Fibroblast of lung (primary cell): ENCODE measurements around the gene PAK1IP1.
"Not testable (repeated sequence)": the region's sequence is repeated elsewhere in the genome, so short reads cannot be mapped to it uniquely, and the experiment has no call there.

Source experiments
- EZH2 ChIP-seq: IDR thresholded peaks from 2 replicates; pipeline ENCODE4 v1.5.1; 2012; ENCODE audit warnings: low read length, control low read depth, mild to moderate bottlenecking; ENCODE audit errors: missing control alignments
- TF ChIP-seq, protein P1 (sequence below), 2 donors: IDR thresholded peaks in 1 of 2; conservative IDR thresholded peaks in 1 of 2; 1 replicate in 1 of 2; 2 replicates in 1 of 2; pipeline ENCODE4 v1.5.1; 2011 to 2012; ENCODE audit warnings: low read length in 2 of 2, control low read depth in 1 of 2, inconsistent platforms in 1 of 2, low read depth in 1 of 2, mild to moderate bottlenecking in 1 of 2

DNA sequence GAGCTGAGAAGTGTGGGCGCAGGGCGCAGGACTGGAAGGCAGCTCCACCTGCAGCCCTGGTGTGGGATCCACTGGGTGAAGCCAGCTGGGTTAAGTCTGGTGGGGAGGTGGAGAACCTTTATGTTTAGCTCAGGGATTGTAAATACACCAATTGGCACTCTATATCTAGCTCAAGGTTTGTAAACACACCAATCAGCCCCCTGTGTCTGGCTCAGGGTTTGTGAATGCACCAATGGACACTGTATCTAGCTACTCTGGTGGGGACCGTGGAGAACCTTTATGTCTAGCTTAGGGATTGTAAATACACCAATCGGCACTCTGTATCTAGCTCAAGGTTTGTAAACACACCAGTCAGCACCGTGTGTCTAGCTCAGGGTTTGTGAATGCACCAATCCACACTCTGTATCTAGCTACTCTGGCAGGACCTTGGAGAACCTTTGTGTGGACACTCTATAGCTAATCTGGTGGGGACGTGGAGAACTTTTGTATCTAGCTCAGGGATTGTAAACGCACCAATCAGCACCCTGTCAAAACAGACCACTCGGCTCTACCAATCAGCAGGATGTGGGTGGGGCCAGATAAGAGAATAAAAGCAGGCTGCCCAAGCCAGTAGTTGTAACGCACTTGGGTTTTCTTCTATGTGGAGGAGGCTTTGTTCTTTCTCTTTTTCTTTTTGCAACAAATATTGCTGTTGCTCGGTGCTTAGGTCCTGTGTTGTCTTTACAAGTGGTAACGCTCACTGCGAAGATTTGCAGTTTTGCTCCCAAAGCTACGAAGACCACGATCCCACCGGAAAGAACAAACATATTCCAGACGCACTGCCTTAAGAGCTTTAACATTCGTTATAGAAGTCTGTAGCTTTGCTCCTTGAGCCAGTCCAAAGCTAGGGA lies 26.4 kb downstream of the PAK1IP1 start:
- TF ChIP-seq, protein P1, sequence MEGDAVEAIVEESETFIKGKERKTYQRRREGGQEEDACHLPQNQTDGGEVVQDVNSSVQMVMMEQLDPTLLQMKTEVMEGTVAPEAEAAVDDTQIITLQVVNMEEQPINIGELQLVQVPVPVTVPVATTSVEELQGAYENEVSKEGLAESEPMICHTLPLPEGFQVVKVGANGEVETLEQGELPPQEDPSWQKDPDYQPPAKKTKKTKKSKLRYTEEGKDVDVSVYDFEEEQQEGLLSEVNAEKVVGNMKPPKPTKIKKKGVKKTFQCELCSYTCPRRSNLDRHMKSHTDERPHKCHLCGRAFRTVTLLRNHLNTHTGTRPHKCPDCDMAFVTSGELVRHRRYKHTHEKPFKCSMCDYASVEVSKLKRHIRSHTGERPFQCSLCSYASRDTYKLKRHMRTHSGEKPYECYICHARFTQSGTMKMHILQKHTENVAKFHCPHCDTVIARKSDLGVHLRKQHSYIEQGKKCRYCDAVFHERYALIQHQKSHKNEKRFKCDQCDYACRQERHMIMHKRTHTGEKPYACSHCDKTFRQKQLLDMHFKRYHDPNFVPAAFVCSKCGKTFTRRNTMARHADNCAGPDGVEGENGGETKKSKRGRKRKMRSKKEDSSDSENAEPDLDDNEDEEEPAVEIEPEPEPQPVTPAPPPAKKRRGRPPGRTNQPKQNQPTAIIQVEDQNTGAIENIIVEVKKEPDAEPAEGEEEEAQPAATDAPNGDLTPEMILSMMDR (conservative IDR thresholded peaks at IDR 0.05 in 1 of 2, IDR thresholded peaks at IDR 0.05 in 1 of 2; ENCODE audit: low read depth in 1 of 2, low read length in 2 of 2): not testable (repeated sequence)
- not testable (repeated sequence) for TF ChIP-seq EZH2
